ENCODE measurements around the gene CCL27.

CCL27 gene

DNA sequence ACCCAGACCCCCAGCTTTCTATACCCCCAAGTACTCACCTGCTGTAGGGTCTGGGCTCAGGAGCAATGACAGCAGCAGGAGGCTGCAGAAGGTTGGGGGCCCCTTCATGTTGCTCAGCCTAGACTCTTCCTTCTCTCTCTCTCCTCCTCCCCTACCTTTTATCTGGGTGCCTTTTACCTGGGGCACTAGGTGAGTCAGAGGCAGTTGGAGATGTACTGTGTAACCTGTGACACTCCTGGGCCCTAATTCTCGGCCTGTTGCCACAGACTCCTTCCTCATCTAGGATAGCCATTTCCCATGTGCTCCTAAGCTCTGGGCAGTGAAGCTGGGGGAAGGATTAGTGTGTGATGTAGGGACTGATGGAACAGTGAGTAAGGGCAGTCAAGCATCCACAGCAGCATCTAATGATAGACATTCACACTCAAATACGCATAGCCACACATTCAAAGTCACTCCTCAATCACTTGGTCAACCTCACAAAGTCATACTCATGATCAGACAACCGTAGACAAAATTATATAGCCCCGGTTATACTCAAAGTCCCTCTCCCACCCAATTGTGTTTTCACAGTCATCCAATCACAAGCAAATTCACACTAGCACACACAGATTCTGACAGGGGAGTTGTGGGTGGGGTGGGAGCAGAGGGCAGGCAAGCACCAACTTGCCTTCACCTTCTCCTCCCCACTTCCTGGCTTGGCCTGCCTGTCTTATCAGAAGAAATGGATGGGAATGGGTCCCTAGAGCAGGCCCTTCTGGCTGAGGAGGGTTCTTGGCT, at the start of gene CCL27:
TSS of gene CCL27 (minus strand) at position 132 of the 777 bp plus-strand sequence. CDS start at position 108, 24 bp downstream.
- no peak for DNase-seq

GRCh38 chr9:34712140-34712539, 49.7 kb upstream of the CCL27 start:
- DNase-seq: no peak

DNA sequence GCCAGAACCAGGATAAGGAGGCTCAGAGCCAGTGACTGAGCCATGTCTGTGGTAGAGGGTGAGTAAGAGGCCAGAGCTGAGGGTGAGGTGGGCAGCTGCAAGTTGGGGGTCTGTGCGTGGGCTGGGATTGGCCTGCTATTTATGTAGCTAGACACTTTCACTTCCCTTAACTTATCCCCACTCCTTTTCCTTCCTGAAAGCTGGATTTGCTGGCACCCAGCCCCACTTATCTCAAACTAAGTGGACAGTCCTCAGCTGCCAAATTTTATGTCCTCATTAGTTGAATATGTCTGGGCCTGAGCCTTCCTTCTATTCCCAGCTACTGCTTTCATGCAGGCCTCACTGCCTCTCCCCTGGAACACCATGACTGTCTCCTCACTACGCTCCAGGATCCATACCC, 47.6 kb upstream of the CCL27 start, which contains the start of gene CCL21:
TSS of gene CCL21 (minus strand) at position 114 of the 400 bp plus-strand sequence. CDS start at position 44, 70 bp downstream.
- DNase-seq: no peak

GRCh38 chr9:34709196-34709978, 46.9 kb upstream of the CCL27 start:
- DNase-seq: no peak

DNA sequence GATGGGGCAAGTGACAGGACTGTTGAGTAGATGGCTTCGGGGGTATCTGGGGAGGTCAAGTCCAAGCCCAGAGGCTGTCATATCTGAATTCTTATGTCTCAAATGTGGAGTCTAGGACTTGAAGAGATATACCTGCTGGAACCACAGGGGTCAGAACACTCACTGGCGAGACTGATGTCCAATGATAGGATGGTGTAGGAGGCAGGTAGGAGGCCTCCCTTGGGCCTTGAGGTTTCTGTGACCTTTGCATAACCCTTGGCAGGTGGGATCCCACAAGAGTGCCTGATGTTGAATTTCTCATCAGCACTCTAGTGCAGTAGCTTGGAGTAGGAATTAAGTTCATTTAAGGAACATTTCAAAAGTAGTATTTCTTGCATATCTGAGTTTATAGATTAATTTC, 44.7 kb upstream of the CCL27 start:
- no peak for DNase-seq

GRCh38 chr9:34701769-34702736, 39.6 kb upstream of the CCL27 start:
- DNase-seq: peak; percentile 69

DNA sequence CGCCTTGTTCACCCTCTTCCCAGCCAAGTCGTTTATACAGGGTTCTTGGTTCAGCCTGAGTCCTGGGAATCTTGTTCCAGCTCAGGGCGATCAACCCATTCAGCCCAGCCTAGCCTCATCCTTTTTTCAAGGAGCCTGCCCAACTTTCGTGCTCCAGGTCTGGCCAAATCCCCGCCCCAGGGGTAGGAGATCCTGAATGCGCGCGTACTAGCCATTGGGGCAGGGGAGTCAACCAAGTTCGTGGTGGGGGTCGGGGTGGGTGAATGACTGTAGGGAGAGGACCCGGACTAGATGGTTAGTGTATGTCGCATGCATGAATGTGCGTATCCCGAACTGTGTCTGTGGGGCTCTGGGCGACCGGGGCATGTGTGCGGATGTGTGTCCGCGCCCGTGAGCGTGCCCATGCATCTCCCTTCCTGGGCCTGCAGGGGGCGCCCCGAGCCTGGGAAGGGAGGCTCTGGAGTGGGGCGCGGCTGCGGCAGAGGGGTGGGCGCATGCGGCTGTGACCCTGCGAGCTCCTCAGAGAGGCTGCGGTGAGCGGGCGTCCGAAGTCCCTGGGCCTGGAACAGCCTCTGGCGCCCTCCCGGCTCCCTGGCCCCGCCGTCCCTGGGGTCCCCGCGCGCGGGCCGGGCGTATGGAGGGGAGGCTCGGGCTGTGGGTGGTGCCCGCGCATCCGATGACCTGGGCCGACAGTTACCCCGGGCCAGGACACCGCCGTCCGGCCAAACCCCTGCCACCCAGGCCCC, 38.7 kb upstream of the CCL27 start:
- peak; percentile 52 for DNase-seq

- DNase-seq: no peak
Measured at GRCh38 chr9:34694811-34695210, 32.4 kb upstream of the CCL27 start.

GRCh38 chr9:34693560-34693959, 31.1 kb upstream of the CCL27 start:
- DNase-seq: no peak

DNA sequence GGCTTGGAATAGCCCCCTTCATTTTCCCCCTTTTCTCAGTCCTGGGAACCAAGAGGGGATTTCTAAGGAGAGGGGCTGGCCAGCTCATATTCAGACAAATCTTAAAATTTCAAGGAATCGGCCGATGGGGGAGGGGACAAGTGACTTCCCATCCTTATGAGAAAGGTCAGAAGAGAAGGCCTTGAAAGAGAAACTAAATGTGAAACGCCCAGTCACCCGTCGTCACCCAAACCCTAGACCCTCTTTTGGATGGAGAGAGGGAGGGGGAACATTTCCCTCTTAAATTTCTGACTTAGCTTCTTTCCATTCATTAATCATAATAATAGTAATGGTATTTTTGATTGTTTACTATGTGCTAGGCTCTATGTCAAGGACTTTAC, 29.5 kb upstream of the CCL27 start:
- no peak for DNase-seq

DNA sequence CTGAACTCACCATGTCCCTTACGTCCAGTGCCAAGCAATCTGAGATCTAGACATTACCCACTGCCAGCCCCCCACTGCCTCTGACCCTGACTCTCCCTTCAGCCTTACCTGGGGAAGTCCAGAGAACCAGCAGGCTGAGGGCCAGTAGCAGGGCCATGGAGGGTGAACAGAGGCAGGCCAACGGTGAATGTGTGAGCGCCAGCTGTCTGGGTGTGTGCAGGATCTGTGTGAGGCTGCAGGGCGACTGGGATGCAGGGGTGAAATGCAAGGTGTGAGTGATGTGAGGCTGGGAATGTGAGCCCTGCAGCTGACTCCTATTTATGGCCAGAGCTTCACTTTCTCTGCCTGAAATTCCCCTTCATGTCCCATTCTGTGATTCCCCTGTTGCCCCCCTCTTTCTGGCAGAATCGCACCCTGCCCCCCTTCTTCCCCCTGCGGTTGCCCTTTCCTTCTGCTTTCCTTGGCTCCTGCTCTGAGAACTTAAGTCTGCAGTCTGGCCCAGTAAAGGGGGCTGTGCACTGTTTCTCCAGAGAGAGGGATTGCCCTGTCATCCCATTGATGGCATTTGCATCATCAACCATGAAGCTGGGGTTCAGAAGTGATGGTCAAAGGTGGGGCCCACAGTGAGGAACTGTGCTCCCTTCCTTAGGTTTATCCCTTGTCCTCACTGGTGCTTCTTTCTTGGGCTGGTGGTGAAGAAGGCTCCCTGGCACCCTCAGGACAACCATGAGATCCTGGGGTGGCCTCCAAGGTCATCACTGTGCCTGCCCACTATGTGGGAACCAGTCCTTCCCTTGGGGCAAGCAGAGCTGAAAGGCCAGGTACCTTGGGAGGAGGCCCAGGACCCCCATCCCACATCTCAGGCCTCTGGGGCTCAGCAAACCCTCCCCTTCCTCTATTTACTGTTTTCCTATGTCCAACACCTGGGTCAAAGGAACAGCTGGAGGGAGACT, 28.8 kb upstream of the CCL27 start, which contains the start of gene CCL19:
TSS of gene CCL19 (minus strand) at position 294 of the 953 bp plus-strand sequence. CDS start at position 157, 137 bp downstream.
- no peak for DNase-seq

DNA sequence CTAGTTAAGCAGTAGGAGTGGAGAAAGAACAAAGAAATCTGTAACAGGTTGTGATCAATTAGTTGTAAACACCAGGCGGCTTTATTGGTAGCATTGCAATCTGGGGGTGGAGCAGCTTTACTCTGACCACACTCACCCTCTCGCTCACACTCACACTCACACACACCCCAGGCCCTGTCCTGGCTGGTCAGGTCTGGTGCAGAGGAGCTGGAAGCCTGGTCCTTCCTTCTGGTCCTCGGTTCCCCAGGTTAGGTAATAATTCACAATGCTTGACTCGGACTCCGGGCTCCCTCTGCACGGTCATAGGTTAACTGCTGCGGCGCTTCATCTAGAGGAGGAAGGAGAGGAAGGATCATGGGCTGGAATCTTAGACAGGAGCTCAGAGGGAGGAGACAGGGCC, 27.1 kb upstream of the CCL27 start:
- no peak for DNase-seq

DNA sequence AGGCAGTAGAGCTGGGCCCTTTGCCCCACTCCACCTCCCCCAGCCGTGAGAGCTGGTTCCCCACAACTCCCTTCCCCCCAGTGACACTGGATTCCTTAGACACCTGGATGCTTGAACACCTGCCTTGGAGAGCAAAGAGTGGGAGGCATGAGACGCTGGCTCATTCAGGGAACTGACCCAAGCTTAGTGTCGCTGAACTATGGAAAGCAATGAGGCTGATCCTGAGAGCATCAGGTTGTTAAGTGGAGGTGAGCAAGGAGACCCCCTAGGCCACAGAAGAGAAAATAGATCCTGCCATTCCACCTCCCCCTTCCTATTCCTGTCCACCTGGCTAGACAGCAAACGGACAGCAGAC, 26.6 kb upstream of the CCL27 start:
- no peak for DNase-seq

DNA sequence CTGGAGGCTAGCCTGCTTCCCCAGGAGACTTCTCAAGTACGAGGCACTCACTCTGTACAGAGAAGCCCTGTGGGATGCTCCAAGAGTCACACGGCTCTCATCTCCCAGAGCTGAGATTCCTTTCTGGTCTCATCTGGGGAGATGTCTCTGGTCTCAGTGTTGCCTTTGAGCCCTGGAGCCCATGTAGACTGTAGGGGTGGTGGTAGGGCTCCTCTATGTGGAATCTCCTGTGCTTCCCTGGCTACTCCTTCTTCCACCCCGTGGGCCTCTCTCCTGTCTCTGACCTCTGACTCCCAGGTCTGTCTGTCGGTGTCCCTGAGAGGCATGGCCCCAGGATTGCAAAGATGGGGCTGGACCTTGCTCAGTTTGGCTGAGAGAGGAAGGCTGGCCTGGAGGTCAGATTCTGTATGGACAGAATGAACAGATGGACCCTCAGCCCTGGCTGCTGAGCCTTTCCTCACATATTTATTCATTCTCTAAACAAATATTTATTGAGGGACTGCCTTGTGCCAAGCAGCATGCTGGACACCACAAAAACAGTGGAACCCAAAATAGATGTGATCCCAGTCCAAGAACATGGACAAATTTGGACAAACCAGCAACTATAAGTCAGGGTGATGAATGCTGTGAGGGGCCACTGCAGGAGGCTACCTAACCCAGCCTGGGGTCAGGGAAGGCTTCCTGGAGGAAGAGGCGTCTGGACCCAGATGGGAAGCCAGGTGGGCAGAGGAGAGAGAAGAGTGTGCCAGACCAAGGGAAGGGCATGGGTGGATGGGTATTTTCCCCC, 26.1 kb upstream of the CCL27 start:
- DNase-seq: no peak

DNA sequence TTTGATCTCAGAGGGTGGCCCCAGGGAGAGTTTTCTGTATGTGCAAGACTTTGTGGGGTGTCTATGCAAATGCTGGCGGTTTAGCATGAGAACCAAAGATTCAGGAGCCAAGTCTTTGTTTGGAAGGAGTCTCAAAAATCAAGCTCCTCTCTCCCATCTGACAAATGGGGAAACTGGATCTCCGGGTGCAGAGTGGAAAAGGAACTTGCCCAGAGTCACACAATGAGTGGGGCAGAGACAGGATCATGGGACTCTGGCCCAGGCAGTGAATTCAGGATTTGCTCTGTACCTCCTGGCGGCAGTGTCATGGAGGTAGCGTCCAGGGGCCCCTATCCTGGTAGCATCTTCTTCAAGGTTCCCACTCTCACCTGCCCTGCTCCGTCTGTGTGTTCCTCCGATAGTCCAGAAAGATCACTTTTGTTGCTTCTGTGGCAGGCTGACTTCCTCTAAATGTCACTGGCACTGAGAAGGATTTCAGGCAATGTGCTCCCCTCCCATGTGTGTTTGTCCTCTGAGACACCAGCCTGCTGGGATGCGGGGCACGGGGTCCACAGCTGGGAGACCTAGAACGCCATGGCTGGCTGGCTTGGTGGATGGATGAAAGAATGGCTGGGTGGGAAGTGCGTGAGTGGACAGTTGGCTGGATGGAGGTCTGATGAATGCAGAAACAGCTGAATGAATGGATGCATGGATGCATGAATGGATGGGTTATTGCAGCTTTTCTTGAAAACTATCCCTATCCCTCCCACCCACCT, 25.0 kb upstream of the CCL27 start:
- no peak for DNase-seq

DNA sequence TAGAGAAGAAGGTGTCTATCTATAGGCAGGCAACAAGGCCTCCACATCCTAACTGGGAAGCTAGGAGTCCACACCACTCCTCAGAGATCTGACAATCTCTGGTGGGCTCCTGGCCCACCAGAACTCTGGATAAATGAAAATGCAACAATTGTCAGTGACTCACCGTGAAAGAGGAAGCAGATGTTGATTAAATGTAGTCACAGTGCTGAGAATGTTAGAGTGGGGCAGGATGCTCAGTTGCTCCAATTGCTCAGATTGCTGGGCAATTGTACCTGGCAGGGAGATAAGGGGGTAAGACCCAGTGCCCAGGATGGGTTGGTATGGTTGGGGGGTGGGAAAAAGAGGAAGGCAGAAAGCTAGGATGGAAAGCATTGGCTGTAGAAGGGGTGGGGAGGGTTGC, 24.3 kb upstream of the CCL27 start:
- DNase-seq: no peak

DNA sequence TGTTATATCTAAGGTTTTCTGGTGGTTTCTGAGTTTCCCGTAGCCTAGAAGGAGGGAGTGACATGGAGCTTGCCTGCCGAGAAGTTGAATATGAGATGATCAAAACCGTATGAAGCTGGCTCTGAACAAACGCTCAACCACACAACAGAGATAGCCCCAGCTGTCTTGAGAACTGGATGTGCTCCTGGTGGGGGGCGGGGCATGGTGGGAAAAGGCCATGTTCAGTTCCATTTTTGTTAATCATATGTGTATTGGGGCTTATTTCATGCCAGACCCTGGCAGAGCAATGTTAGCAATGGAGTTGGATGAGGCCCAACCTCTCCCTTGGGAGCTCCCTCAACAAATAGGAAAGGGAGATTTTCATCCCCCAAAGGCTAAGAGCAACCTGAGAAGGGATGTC, 23.8 kb upstream of the CCL27 start:
- DNase-seq: no peak

DNA sequence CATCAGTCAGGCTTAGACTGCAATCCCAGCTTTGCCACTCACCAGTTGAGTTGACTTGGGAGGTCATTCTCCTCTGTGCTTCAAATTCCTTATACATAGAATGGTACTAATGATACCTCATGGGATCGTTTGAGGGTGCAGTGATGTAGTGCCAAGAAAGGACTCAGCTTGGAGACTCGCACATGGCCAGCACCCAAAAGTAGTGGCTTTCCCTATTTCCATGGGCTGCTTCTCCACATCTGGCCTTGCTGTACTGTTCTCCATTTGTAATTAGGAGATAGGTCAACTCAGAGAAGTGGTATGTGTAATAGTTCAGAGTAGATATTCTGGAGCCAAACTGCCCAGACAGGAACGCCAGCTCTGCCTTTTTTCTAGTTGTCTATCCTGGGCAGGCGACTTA, 23.1 kb upstream of the CCL27 start:
- DNase-seq: no peak

DNA sequence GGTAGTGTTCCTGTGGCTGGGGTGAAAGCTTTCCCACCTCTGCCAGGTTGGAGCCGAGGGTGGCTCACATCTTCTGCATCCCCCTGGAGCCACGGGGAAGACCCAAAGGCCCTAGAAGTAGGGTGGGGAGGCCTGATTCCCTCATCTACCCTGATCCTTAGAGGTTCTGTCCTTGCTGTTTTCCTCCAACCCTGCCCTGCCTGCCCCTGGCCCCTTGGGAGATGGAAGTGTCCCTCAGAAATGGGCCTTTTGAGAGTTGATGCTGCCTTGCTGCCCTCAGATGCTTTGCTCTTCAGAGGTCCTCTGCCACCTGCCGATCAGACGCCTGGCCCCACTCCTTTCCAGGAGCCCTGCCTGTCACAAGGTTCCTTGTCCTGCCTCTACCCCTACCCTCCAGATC, 22.4 kb upstream of the CCL27 start:
- no peak for DNase-seq

All from NCI-H748 treated with DMSO at 0.1 percent for 48 hours (cell line).